Transverse colon (tissue), 3 donors: Measurements from ENCODE around the gene TRIP13.

Source experiments
- EP300 ChIP-seq: sonication (generic); formaldehyde crosslinking; IDR thresholded peaks from one replicate; pipeline ENCODE4 v1.6.1; 2017; ENCODE audit warnings: antibody characterized with exemption, low read depth
- TF ChIP-seq, protein P1 (sequence below), 5 experiments: fragments of 200-600 bp in 3 of 5; fragments of 450-650 bp in 2 of 5; sonication (generic) in 3 of 5; IDR thresholded peaks; 1 replicate in 2 of 5; 2 replicates in 3 of 5; pipeline ENCODE4 v1.5.1; 2016 to 2017; ENCODE audit warnings: antibody characterized with exemption in 5 of 5, inconsistent platforms in 3 of 5, mild to moderate bottlenecking in 2 of 5, moderate library complexity in 1 of 5

DNA sequence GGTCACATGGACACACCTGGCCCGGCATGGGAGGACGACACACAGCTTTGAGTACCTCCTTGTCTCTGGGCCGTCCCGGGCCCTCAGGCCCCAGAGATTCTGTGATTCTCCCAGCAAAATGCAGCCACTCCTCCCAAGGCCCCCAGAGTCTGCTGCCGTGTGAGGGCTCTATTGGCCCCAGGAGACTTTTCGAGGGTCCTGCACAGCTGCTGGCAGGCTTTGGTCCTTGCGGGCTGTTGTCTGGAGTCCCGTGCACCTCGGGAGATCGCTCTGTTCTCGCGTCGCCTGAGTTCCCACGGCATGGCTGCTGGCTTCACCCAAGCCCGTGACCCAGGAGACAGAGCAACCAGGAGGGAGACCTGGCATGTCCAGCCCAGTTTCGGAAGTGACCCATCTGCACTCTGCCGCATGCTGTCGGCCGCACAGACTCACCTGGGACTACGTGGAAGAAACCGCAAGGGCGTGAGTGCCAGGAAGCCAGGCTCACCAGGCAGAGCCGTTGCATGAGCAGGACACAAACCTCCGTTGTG is 69.1 kb downstream of the TRIP13 start:
- TF ChIP-seq, protein P1, sequence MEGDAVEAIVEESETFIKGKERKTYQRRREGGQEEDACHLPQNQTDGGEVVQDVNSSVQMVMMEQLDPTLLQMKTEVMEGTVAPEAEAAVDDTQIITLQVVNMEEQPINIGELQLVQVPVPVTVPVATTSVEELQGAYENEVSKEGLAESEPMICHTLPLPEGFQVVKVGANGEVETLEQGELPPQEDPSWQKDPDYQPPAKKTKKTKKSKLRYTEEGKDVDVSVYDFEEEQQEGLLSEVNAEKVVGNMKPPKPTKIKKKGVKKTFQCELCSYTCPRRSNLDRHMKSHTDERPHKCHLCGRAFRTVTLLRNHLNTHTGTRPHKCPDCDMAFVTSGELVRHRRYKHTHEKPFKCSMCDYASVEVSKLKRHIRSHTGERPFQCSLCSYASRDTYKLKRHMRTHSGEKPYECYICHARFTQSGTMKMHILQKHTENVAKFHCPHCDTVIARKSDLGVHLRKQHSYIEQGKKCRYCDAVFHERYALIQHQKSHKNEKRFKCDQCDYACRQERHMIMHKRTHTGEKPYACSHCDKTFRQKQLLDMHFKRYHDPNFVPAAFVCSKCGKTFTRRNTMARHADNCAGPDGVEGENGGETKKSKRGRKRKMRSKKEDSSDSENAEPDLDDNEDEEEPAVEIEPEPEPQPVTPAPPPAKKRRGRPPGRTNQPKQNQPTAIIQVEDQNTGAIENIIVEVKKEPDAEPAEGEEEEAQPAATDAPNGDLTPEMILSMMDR (IDR thresholded peaks at IDR 0.05), result no peak
- TF ChIP-seq EP300, result no peak
